Effector memory CD4-positive, alpha-beta T cell (primary cell): ENCODE measurements around the gene PAK1.

ENCODE experiments used
- DNase-seq, 3 donors: peaks; one replicate each; pipeline ENCODE4 v3.0.0-alpha.2; 2020
- H3K27ac ChIP-seq: 2 replicates; pipeline ENCODE4 v1.7.0; 2013; ENCODE audit warnings: mild to moderate bottlenecking, low read length, moderate library complexity; ENCODE audit not compliant: insufficient read depth, poor library complexity, severe bottlenecking
- H3K27me3 ChIP-seq: replicated peaks from 2 replicates; pipeline ENCODE4 v1.7.0; 2013; ENCODE audit warnings: mild to moderate bottlenecking, low read length; ENCODE audit not compliant: insufficient read depth, control insufficient read depth, poor library complexity, severe bottlenecking
- H3K36me3 ChIP-seq: 2 replicates; pipeline ENCODE4 v1.7.0; 2013; ENCODE audit warnings: mild to moderate bottlenecking, low read length, moderate library complexity; ENCODE audit not compliant: control insufficient read depth, insufficient read depth
- H3K4me1 ChIP-seq: 2 replicates; pipeline ENCODE4 v1.7.0; 2013; ENCODE audit warnings: low read length, mild to moderate bottlenecking; ENCODE audit not compliant: control insufficient read depth, insufficient read depth, poor library complexity, severe bottlenecking
- H3K4me3 ChIP-seq: 2 replicates; pipeline ENCODE4 v1.7.0; 2013; ENCODE audit warnings: low read length, low read depth, mild to moderate bottlenecking; ENCODE audit not compliant: insufficient read depth, poor library complexity, severe bottlenecking
- H3K9me3 ChIP-seq: 2 replicates; pipeline ENCODE4 v1.7.0; 2013; ENCODE audit warnings: mild to moderate bottlenecking, low read length, moderate library complexity; ENCODE audit not compliant: control insufficient read depth

PAK1 gene

GRCh38 chr11:77283101-77283500, 190.8 kb downstream of the PAK1 start:
- H3K4me1 ChIP-seq, result no peaks in the 10 kb centered on the region
- H3K36me3 ChIP-seq, result no peaks in the 10 kb centered on the region
- H3K4me3 ChIP-seq, result no peak overlapping the region
- H3K27ac ChIP-seq, result no peak overlapping the region
- no peaks in the 10 kb centered on the region for H3K27me3 ChIP-seq
- DNase-seq, result no peak
- H3K9me3 ChIP-seq, result no peaks in the 10 kb centered on the region

- H3K27ac ChIP-seq, result no peak overlapping the region
- H3K9me3 ChIP-seq, result no peaks in the 10 kb centered on the region
- H3K27me3 ChIP-seq, result no peaks in the 10 kb centered on the region
- H3K36me3 ChIP-seq, result no peaks in the 10 kb centered on the region
- no peaks in the 10 kb centered on the region for H3K4me1 ChIP-seq
- H3K4me3 ChIP-seq, result no peak overlapping the region
- no peak for DNase-seq
Observed at GRCh38 chr11:77278595-77279506, 195.0 kb downstream of the PAK1 start.

GRCh38 chr11:77276271-77276670, 197.6 kb downstream of the PAK1 start:
- no peak for DNase-seq
- no peaks in the 10 kb centered on the region for H3K36me3 ChIP-seq
- H3K27me3 ChIP-seq, result no peaks in the 10 kb centered on the region
- no peaks in the 10 kb centered on the region for H3K4me1 ChIP-seq
- H3K9me3 ChIP-seq, result no peaks in the 10 kb centered on the region
- H3K4me3 ChIP-seq, result no peak overlapping the region
- H3K27ac ChIP-seq, result no peak overlapping the region
